ENCODE measurements around the gene SGTA.
"Not testable (repeated sequence)": the region's sequence is repeated elsewhere in the genome, so short reads cannot be mapped to it uniquely, and the experiment has no call there.

GRCh38 chr19:2714102-2714501 is 69.0 kb downstream of the SGTA start:
- TF ChIP-seq POLR2A, CTCF (IDR thresholded peaks at IDR 0.05): not testable (repeated sequence)
